ENCODE results near the gene CCBE1. TPM values are rescaled to one million over a fixed set of nuclear protein-coding genes. Genes with fewer than 3 reads are reported as not detected.

Gene CCBE1
- total RNA-seq, 1 donor from 2014 or later = 1.6 TPM

DNA sequence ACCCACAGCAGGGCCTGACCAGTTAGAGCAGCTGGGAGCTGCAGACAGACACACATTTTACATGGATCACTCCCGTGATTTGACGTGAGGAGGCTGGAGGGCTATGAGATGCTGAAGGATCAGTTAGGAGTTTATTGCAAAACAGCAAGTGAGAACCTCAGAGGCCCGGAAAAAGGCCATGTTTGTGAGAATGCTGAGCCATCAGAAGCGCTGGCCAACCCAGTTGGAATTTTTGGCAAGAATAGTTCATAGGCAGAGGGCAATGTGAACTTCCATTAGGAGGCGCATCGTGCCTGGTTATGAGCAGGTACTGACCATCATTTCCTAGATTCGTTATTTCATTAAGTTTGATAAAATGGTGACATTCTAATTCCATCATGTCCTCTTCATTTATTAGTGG is 314.8 kb downstream of the CCBE1 start:
- TF ChIP-seq CTCF (IDR thresholded peaks at IDR 0.05; ENCODE audit: insufficient read depth, low read length, severe bottlenecking) = no peak

GRCh38 chr18:59381949-59382348 is 315.3 kb downstream of the CCBE1 start:
- no peak for TF ChIP-seq CTCF (IDR thresholded peaks at IDR 0.05; ENCODE audit: insufficient read depth, low read length, severe bottlenecking)

More for the DNA sequence above, 314.8 kb downstream of the CCBE1 start:
- no peak overlapping the region for H3K4me3 ChIP-seq (ENCODE audit: low read depth, low read length)
- no peak for FAIRE-seq
- H3K36me3 ChIP-seq (ENCODE audit: control insufficient read depth, insufficient read depth, low read length) = no peaks in the 10 kb centered on the region
- peaks cover 3% of the 10 kb centered on the region for H3K27me3 ChIP-seq (ENCODE audit: control insufficient read depth, insufficient read depth, low read length)
- DNase-seq (ENCODE audit: low read depth) = no peak

More at GRCh38 chr18:59381949-59382348, 315.3 kb downstream of the CCBE1 start:
- peaks cover 3% of the 10 kb centered on the region for H3K27me3 ChIP-seq (ENCODE audit: control insufficient read depth, insufficient read depth, low read length)
- H3K36me3 ChIP-seq (ENCODE audit: control insufficient read depth, insufficient read depth, low read length) = no peaks in the 10 kb centered on the region
- no peak for FAIRE-seq
- H3K4me3 ChIP-seq (ENCODE audit: low read depth, low read length) = no peak overlapping the region
- no peak for DNase-seq (ENCODE audit: low read depth)

Other genes starting within 250 kb of the CCBE1 start
- gene PMAIP1, start 202.6 kb upstream of the CCBE1 start, total RNA-seq = 12.1 and 16.6 TPM in 2 replicates

Data from bronchial epithelial cell (primary cell).